HL-60 (cell line): ENCODE measurements around the gene ACTL6A.

Experiments
- DNase-seq, 2 experiments: peaks; one replicate each; pipeline ENCODE4 v3.0.0-alpha.2; 2010 to 2020; ENCODE audit warnings: low read depth in 1 of 2, low spot score in 1 of 2
- H3K27ac ChIP-seq: fragments of 250-450 bp; sonication (Bioruptor Pico); replicated peaks from 2 replicates; pipeline ENCODE4 v1.5.1; 2020; ENCODE audit warnings: mild to moderate bottlenecking, moderate library complexity
- H3K27me3 ChIP-seq: fragments of 250-450 bp; sonication (Bioruptor Pico); 2 replicates; pipeline ENCODE4 v1.5.1; 2021; ENCODE audit warnings: mild to moderate bottlenecking, moderate library complexity; ENCODE audit not compliant: insufficient read depth, poor library complexity, severe bottlenecking
- H3K4me3 ChIP-seq: replicated peaks from 2 replicates; pipeline ENCODE4 v1.5.1; 2011; ENCODE audit warnings: mild to moderate bottlenecking, control low read depth, low read length; ENCODE audit not compliant: insufficient read depth
- CTCF ChIP-seq: IDR thresholded peaks from one replicate; pipeline ENCODE4 v1.5.1; 2011; ENCODE audit warnings: low read length, control low read depth, inconsistent platforms; ENCODE audit not compliant: insufficient read depth
- GABPA ChIP-seq: IDR thresholded peaks from 2 replicates; pipeline ENCODE4 v1.6.1; 2012; ENCODE audit warnings: low read depth
- POLR2AphosphoS5 ChIP-seq: IDR thresholded peaks from 2 replicates; pipeline ENCODE4 v1.6.1; 2012; ENCODE audit warnings: low read depth
- REST ChIP-seq: IDR thresholded peaks from 2 replicates; pipeline ENCODE4 v1.6.1; 2012; ENCODE audit warnings: low read depth; ENCODE audit not compliant: insufficient replicate concordance
- SPI1 ChIP-seq: IDR thresholded peaks from 2 replicates; pipeline ENCODE4 v1.6.1; 2012; ENCODE audit warnings: low read depth, mild to moderate bottlenecking, borderline replicate concordance

ACTL6A gene

GRCh38 chr3:179533274-179533673, 29.5 kb upstream of the ACTL6A start:
- Histone ChIP-seq H3K4me3 (no peak overlapping the region), H3K27me3 (no peaks in the 10 kb centered on the region), H3K27ac (no peak overlapping the region)
- no peak for DNase-seq
- TF ChIP-seq CTCF (no peak), POLR2AphosphoS5 (no peak), SPI1 (no peak), GABPA (no peak), REST (no peak)

GRCh38 chr3:179536256-179536655, 26.5 kb upstream of the ACTL6A start:
- no peak for TF ChIP-seq GABPA
- TF ChIP-seq REST = no peak
- TF ChIP-seq POLR2AphosphoS5 = no peak
- TF ChIP-seq SPI1 = no peak
- TF ChIP-seq CTCF = no peak
- no peak overlapping the region for H3K4me3 ChIP-seq
- no peaks in the 10 kb centered on the region for H3K27me3 ChIP-seq
- no peak for DNase-seq
- no peak overlapping the region for H3K27ac ChIP-seq

GRCh38 chr3:179541094-179541493, 21.6 kb upstream of the ACTL6A start:
- DNase-seq = no peak
- no peak overlapping the region for H3K4me3 ChIP-seq
- no peak overlapping the region for H3K27ac ChIP-seq
- TF ChIP-seq REST (no peak), POLR2AphosphoS5 (no peak), SPI1 (no peak), GABPA (no peak), CTCF (no peak)
- no peaks in the 10 kb centered on the region for H3K27me3 ChIP-seq
